GM21390 (cell line): Measurements from ENCODE around the gene CABLES1.
"Not testable (repeated sequence)": the region's sequence is repeated elsewhere in the genome, so short reads cannot be mapped to it uniquely, and the experiment has no call there.

ENCODE experiments used
- ATAC-seq: cut with Tn5 transposase; IDR thresholded peaks from one replicate; pipeline ENCODE4 v1.9.1; 2021; ENCODE audit not compliant: unreplicated experiment

The CABLES1 gene, protein sequence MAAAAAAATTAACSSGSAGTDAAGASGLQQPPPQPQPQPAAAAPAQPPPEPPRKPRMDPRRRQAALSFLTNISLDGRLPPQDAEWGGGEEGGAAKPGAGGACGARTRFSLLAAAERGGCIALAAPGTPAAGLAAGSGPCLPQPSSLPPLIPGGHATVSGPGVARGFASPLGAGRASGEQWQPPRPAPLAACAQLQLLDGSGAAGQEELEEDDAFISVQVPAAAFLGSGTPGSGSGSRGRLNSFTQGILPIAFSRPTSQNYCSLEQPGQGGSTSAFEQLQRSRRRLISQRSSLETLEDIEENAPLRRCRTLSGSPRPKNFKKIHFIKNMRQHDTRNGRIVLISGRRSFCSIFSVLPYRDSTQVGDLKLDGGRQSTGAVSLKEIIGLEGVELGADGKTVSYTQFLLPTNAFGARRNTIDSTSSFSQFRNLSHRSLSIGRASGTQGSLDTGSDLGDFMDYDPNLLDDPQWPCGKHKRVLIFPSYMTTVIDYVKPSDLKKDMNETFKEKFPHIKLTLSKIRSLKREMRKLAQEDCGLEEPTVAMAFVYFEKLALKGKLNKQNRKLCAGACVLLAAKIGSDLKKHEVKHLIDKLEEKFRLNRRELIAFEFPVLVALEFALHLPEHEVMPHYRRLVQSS

DNA sequence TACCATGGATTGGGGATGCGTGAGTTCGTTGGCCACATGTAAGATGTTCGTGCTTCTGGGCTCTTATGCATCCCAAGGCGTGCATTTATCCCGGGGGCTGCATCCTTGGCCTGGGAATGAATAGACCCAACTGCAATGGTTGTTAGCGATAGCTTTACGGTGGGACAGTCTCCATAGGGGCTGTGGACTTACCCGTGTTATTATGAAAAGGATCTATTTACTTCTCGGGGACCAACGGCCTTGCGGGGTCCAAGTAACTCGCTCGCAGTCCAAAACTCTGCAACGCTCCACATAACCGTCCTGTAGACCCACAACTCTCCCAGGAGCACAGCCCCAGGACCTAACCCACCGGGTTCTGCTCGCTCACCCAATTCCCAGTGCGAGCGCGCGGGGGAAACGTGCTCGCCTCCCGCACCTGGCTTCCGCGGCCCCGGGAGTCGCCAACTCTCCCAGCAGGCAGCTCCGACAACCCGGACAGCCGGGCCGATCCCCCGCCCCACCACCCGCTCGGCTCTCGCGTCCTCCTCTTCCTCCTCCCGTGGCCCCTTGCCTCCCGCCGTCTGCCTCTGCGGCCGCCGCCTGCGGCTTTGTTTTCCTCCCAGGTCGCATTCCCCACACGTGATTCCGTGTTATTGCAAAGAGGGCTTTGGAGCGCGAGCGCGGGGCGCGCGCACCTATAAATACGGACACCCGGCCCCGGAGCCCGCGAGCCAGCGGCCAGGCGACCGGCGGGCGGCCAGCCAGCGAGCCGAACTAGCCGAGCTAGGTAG, at the start of gene CABLES1:
Gene CABLES1 (plus strand): TSS at position 706 of the 770 bp plus-strand sequence. CDS start 278 bp downstream, outside the sequence.
- ATAC-seq = peak; percentile 19

DNA sequence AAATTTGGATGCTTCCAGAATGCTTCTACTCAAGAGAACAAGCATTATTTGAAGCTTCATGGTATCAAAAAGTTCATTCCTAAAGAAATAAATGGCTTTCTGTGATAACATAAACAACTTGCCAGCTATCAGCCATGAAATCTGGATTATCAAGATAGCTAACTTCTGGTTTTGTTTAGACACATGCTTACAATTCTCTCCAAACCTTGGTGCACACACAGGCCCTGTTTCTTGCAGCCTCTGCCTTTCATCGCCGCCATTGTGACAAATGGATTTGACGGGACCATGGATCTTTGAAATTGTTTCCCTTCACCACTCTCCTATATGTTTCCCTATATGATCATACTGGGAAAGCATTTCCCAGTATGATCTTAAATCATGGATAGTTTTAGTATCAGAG, 47.9 kb upstream of the CABLES1 start:
- ATAC-seq = no peak

DNA sequence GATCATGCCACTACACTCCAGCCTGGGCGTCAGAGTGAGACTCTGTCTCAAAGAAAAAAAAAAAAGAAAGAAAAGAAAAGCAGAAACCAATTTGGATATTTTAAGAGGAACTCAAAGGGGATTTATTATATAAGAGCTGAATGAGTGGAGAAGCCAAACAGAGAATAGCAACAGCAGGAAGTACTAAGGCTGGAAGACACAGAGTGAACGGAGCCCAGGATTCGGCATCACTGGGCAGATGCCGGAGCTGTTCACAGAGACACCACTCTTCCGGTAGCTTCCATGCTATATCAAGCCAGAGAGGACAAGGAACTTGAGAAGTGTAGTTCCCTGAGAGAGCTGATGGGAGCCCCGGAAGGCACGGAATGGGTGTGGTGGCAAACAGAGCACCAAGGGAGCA, 47.0 kb upstream of the CABLES1 start:
- ATAC-seq = no peak

DNA sequence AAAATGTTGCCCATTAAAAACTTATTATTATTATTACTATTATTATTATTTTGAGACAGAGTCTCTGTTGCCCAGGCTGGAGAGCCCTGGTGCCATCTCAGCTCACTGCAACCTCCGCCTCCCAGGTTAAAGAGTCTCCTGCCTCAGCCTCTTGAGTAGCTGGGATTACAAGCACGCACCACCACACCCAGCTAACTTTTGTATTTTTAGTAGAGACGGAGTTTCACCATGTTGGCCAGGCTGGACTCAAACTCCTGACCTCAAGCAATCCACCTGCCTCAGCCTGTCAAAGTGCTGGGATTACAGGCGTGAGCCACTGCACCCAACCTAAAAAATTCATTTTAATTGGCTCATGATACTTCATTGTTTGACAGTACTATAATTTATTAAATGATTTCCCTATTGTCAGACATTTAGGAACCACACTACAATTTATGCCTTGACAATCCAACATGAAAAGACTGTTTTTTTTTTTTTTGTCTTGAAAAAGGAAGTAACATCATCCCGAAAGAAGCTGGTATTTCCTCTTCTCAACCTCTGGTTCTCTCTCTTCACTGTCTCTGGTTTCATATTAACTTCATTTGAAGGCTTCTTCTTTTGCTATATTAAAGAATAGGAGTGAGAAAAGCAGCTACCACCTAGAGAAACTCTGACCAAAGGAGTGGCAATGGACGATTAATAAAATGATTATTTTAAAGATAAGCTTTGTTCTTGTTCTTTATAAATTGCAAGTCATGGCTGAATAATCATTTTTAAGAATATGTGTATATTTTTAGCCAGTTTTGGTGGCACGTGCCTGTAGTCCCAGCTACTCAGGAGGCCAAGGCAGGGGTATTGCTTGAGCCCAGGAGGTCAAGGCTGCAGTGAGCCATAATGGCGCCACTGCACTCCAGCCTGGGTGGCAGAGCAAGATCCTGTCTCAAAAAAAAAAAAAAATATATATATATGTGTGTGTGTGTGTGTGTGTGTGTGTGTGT, 44.0 kb upstream of the CABLES1 start:
- ATAC-seq = peak; percentile 78

- no peak for ATAC-seq
Observed at GRCh38 chr18:23092121-23092520, 43.2 kb upstream of the CABLES1 start.

DNA sequence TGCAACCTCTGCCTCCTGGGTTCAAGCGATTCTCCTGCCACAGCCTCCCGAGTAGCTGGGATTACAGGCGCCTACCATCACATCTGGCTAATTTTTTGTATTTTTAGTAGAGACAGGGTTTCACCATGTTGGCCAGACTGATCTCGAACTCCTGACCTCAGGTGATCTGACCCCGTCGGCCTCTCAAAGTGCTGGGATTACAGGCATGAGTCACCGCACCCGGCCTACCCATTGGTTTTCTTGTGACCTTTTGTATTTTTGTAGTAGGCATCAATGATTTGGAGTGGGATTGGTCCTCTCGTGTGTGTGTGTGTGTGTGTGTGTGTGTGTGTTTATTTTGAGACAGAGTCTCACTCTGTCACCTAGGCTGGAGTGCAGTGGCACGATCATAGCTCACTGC, 42.2 kb upstream of the CABLES1 start:
- ATAC-seq = not testable (repeated sequence)

DNA sequence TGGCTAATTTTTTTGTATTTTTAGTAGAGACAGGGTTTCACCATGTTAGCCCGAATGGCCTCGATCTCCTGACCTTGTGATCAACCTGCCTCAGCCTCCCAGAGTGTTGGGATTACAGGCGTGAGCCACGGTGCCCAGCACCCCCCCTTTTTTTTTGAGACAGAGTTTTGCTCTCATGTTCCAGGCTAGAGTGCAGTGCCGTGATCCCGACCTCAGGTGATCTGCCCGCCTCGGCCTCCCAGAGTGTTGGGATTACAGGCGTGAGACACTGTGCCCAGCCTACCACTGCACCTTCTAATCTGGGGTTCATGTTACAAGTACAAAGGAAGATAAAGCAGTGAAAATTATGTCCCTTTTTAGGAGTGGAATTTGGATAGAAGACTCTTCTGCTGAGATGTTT, 41.5 kb upstream of the CABLES1 start:
- ATAC-seq = no peak

DNA sequence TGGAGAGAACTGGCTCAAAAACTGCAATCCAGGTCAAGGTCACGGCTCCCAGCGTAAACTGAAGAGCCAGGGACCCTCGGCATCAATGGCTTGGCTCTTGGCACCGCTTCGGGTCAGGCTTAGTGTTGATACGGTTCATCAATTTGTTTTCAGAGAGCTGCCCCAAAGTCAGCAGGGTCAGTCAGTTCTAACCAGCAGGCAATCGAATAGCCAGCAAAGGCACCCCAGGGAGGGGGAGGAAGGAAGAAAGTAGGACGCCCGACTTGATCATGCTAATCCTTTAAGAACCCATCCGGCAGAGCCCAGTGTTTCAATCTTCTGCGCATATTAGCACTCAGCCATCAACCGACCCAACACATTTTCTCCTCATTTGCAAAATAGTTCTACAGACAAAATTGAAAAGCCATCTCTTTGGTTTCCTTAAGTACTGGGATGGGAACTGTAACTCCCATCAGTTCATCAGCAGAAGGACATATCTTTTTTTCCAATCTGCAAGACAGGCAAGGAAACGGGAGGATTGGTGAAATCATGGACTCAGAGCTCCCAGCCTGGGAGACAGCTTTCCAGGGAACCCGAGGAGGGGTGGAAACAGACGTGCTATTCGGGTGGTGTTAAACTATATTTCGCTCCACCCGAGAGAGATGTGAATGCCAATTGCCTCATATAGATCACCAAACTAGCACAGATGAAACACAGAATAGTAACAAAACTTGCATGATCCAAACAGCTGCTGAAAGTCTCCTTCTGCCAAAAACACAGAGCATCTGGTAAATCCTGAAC, 40.7 kb upstream of the CABLES1 start:
- ATAC-seq = no peak

DNA sequence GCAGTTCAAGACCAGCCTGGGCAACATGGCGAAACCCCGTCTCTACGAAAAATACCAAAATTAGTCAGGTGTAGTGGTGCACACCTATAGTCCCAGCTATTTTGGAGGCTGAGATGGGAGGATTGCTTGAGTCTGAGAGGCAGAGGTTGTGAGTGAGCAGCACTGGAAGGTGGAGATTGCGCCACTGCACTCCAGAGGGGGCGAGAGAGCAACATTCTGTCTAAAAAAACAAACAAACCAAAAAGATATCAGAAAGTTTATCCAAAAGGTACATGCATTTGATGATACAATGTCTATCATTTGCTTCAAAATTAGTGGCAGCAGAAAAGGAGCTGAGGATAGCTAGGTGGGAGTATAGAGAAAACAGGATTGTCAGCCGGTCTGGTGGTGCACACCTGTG, 39.8 kb upstream of the CABLES1 start:
- no peak for ATAC-seq

- not testable (repeated sequence) for ATAC-seq
Observed at GRCh38 chr18:23097016-23097415, 38.3 kb upstream of the CABLES1 start.

DNA sequence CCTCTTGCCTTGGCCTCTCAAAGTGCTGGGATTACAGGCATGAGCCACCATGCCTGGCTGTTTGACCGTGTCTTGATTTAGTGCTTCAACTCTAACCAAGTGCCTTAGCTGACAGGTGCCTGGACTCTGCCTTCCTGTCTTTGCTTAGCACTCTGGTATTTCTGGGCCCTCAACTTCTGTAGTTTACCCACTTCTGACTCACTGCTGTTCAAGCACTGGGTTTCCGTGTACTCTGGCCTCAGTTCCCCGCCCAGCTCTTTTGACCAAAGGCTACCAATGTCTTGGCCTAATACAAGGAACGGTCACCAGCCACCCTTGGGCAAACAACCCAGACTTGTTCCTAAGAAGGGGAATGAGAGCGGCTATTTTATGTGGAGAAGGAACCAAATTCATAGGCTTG, 35.7 kb upstream of the CABLES1 start:
- ATAC-seq = no peak

DNA sequence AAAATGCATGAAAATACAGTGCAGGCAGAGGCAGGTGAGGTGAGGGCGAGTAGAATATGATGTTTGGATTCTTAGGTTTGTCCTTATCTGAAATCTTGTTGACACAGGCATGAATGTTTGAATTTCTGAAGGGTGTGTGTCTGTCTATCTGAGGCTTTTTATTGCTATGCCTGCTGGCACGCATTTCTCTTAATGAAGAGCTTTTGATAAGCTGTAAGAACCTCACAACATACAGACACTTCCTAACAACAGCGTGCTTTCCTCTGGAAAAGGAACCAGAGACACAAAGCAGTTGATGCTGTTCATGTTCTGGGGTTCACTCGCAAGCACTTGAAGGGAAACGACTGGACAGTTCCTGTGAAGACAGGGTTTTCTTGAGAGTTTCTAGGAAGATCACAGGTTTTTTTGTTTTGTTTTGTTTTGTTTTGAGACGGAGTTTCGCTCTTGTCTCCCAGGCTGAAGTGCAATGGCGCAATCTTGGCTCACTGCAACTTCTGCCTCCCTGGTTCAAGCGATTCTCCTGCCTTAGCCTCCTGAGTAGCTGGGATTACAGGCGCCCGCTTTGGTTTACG, 33.3 kb upstream of the CABLES1 start:
- ATAC-seq = no peak

- ATAC-seq = no peak
Observed at GRCh38 chr18:23102493-23103261, 32.6 kb upstream of the CABLES1 start.

GRCh38 chr18:23103449-23103848, 31.8 kb upstream of the CABLES1 start:
- ATAC-seq = no peak

DNA sequence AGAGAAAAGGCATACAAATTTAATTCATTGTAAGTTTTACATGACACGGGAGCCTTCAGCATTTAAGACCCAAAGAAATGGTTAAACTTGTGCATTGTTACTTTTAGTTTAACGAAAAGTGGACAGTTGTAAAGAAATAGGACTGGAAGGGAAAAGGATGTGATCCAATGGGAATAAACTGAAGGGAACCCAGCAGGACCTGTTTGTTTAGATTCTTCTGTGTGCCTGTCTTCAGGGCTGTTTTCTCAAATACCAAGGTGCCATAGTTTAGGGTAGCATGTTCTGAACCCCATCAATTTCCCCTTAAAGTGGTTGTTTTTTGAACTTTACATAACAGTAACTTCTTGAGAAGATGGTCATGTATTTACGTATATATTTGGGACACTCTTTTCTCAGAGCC, 30.3 kb upstream of the CABLES1 start:
- ATAC-seq = no peak

DNA sequence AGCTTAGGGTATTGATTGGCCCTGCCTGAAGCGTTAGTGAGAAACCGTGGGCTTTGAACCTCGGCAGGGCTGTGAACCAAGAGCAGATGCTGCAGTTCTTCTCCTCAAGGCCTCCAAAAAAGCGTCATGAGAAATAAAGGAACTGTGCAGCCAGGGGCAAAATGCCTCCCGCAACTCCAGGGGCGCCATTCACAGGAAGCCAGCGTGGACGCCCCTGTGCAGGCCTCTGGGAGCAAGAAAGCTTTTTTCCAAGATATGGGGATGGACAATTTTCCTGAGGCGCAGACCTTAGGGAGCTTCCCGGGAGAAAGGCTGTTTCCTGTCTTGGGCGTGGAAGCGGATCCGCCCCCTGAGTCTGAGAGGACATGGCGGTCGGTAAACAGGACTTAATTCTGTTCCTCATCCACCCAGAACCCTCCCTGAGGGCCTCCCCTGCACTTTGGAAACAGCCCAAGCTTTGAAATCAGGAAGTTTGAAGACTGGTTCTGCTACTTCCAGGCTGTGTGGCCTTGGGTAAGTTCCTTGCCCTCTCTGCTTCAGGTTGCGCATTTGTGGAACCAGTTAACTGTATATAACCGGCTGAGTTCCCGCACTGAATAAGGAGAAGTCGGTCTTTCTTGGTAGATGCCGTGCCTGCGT, 29.6 kb upstream of the CABLES1 start:
- no peak for ATAC-seq

DNA sequence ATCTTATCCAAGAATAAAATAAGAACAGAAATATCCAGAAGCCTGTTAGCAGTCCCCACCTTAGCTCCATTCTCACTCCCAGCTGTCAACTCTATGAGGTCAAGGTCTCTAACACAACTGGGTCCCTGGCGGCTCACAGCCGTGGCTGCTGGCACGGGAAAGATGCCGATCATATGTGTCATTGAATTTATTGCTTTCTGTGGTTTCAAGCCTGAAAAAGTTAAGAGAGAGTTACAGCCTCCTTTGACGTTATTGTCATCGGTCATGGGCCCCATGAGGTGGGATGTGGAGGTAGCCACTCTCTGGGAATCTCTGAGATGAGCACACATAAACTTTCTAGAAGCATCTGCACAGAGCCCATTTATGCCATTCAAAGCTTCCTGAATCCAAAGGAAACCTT, 28.7 kb upstream of the CABLES1 start:
- ATAC-seq = no peak

DNA sequence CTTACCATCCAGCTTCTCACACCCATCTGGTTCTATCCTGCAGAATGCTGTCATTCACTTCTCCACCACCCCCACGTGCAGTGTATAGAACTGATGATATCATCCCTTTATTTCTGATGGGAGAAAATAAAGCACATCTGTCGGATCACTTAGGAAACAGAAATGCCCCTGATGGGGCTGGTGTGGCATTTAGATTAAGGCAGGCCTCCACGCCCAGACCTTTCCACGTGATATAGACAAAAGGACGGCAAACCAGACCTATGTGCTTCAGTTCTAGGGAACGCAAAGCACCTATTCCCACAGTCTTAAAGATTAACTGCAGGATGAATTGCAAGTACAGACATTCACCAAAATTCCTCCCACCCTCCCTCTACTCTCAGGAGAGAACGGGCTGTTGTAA, 27.6 kb upstream of the CABLES1 start:
- no peak for ATAC-seq
